NT2/D1 (cell line): Measurements from ENCODE around the gene GCC2.

Source experiments
- YY1 ChIP-seq: IDR thresholded peaks from 2 replicates; pipeline ENCODE4 v1.6.1; 2011; ENCODE audit not compliant: insufficient read length, insufficient read depth
- ZNF274 ChIP-seq: IDR thresholded peaks from 2 replicates; pipeline ENCODE4 v1.6.1; 2011; ENCODE audit warnings: mild to moderate bottlenecking, low read depth, low read length

DNA sequence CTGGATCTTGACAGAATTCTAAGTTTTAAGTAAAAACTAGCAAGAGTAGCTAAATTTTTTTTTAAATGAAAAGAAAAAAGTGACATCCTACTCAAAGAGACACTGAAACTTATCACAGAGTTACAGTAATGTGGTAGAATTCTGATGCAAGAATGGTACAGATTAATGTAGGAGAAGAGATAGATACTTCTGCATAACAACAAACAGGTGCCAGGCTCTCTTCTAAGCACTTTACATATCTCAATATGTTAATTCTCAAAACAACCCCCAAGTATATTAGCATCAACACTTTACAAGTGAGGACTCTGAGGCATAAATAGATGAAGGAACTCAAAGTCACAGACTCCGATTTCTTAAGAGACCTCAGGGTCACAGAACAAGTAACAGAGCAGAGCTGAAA lies 28.1 kb downstream of the GCC2 start:
- TF ChIP-seq YY1 (no peak), ZNF274 (no peak)
